ENCODE data around the gene RPP25.

Gene RPP25, protein sequence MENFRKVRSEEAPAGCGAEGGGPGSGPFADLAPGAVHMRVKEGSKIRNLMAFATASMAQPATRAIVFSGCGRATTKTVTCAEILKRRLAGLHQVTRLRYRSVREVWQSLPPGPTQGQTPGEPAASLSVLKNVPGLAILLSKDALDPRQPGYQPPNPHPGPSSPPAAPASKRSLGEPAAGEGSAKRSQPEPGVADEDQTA

GRCh38 chr15:74956648-74957475 lies at the start of gene RPP25:
RPP25 (minus strand) TSS chr15:74956772; CDS start chr15:74956583, 189 bp downstream.
- in situ Hi-C loops (cut with MboI; ENCODE audit: low sequenced_read_pairs): no loop called here

DNA sequence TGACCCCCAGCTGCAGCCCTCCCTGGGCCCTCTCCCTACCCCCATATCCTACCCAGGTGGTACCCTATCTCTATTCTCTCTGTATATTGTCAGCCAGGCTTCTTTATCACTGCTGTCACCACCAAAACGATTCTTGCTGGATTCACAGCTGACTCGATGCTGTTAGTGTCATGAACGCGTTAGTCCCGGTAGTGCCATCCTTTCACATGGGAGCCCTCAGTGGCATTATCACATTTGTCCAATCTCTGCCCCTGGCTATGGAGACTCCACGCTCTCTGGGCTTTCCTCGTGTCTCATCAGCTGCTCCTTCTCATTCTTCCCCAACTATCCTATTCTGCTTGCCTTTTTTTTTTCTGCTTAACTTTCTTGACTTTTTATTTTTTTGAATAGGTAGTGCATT lies 45.8 kb upstream of the RPP25 start:
- in situ Hi-C loops (cut with MboI; ENCODE audit: low sequenced_read_pairs): no loop called here

DNA sequence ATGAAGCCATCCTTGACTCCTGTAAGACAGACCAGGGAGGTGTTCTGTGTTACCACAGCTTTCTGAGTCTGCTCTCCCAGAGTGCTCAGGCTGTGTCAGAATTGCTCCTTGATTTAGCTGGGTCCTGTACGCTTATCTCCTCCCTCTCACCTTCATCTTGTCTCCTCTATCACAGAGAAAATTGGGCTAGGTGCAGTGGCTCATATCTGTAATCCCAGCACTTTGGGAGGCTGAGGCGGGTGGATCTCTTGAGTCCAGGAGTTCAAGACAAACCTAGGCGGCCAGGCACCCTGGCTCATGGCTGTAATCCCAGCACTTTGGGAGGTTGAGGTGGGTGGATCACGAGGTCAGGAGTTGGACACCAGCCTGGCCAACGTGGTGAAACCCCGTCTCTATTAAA lies 44.7 kb upstream of the RPP25 start:
- in situ Hi-C loops (cut with MboI; ENCODE audit: low sequenced_read_pairs): no loop called here

GRCh38 chr15:74997543-74997942 lies 41.0 kb upstream of the RPP25 start:
- in situ Hi-C loops (cut with MboI; ENCODE audit: low sequenced_read_pairs): no loop called here

DNA sequence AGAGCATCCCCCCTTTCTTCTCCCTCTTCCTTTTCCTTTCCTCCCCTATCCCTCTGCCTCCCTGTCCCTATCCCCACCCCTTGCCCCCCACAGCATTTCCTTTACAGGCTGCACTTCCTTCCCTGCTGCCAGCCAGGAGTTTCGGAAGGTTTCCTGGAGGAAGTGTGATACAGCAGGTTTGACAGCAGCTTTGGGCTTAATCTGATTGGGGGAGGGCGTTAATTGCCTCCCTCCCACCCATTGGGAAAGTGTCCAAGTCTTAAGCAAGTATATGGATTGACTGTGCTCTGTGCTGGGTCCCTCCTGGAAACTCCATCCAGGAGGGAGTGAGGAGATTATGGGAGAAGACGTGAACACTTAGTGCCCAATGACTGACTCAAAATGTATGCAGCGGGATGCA lies 40.6 kb upstream of the RPP25 start:
- in situ Hi-C loops (cut with MboI; ENCODE audit: low sequenced_read_pairs): no loop called here

DNA sequence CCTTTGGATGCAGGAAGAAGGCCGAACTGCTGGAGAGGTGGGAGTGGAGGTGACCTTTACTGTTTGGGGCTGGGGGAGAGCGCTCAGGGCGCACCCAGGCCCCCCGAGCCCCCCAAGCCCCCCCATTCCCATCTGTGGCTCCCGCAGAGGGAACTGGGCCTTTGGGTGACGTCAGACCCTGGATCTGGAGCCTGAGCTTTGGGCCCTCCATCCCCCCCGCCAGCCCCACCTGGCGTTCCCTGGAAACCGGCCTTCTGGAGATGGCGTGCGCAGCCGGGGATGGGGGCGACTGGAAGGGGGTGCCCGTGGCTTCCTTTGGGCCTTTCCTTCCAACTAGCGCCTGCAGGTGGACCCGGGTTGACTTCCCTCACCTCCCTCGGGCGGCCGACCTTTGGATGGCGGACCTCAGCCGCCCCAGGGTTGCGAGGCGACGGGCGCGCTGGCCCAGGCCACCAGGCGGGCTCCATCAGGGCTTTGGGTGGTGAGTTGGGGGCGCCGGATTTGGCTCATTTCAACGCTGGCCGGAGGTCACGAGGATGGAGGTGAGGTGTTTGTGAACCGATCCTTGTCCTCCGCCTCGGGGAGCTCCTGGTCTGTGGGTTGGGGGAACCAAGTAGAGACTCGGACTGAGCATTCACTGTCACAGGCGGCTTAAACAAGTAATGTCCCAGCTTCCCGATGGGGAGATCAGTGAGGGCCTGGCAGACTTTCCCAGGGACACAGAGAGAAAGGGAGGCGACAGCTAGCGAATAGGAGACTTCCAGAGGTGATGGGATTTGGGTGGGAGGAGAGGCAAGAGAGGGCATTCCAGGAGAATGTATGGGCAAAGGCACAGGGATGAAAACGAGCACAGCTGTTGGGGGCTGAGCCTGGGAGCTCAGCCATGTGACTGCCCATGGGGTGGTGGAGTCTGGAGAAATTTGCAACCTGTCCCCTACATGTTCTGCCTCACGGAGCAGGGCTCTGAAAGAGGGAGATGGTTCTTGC lies 39.5 kb upstream of the RPP25 start:
- in situ Hi-C loops (cut with MboI; ENCODE audit: low sequenced_read_pairs): no loop called here

GRCh38 chr15:74995182-74995778 lies 38.7 kb upstream of the RPP25 start, which contains the start of gene SCAMP5:
SCAMP5 (plus strand) TSS chr15:74995563; CDS start chr15:75011840, 16,277 bp downstream.
- in situ Hi-C loops (cut with MboI; ENCODE audit: low sequenced_read_pairs): no loop called here

DNA sequence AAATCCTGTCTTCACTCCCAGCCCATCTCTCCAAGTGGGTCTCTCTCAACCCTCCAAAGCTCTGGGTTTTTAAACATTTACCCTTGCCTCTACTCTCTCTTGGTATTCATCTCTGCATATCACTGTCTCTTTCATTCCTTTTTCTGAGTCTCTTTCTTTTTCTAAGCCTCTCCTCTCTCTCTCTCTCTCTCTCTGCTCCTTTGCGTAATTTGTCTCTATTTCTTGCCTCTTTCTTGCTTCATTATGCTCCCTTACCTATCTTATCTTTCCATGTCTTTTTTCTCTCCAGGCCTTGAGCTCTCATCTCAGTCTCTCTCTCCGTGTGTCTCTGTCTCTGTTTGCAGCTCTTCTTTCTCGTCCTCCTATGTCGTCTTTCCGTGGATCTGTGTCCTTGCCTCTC lies 38.1 kb upstream of the RPP25 start:
- in situ Hi-C loops (cut with MboI; ENCODE audit: low sequenced_read_pairs): no loop called here

- in situ Hi-C loops (cut with MboI; ENCODE audit: low sequenced_read_pairs): no loop called here
Measured at GRCh38 chr15:74994236-74994635, 37.7 kb upstream of the RPP25 start.

DNA sequence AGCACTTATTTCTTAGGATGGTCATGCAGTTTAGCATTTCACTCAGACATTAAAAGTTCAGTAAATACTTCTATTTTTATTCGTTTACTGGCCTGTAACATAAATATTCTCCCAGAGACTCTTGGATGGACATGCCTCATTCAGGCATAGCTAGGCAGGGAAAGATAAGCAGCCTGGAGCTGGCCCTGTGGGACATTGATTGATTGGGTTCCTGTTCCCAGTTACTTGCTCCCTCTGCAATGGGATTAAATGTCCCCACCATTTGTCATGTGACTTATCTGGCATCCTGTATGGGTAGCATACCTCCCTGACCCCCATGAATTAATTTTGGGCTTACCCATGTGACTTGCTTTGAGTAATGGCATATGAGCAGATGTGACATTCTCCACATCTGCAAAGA lies 36.0 kb upstream of the RPP25 start:
- in situ Hi-C loops (cut with MboI; ENCODE audit: low sequenced_read_pairs): no loop called here

DNA sequence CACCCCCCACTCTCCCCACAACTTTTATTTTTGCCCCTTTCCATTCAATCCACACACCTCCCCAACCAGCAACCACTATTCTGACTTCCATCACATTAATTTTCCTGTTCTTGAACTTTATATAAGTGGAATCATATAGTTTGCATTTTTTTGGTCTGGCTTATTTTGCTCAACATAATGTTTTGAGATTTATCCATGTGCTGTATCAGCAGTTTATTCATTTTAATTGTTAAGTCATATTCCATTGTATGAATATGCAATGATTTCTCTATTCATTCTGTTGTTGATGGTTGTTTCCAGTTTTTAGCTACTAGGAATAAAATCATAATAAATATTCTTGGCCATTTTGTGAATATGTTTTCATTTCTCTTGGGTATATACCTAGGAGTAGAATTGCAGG lies 33.0 kb upstream of the RPP25 start:
- in situ Hi-C loops (cut with MboI; ENCODE audit: low sequenced_read_pairs): no loop called here

DNA sequence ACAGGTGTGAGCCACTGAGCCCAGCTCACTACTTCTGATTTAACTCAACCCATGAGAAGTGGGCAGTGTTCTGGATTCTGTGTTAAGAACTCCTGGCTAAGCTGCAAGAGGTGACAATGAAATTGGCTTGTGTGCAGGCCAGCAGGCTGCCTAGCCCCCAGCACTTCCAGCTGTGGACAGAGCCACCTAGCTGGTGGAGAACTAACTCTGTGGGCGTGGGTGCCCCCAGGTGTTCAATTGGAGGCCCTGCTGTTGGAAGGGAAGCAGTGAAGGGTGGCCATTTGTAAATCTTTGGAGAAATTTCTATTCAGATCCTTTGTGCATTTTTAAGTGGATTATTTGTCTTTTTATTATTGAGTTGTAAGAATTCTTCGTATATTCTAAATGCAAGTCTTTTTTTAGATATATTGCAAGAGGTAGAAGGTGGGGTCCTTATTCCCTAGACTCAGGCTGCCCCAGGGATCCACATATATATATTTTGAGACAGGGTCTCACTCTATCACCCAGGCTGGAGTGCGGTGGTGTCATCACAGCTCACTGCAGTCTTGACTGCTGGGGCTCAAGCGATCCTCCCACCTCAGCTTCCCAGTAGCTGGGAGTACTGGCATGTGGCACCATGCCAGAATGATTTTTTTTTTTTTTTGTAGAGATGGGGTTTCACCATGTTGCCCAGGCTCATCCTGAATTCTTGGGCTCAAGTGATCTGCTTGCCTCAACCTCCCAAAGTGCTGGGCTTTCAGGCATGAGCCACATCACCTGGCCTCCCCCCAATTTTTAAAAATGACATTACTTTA lies 31.6 kb upstream of the RPP25 start:
- in situ Hi-C loops (cut with MboI; ENCODE audit: low sequenced_read_pairs): no loop called here

- in situ Hi-C loops (cut with MboI; ENCODE audit: low sequenced_read_pairs): no loop called here
Measured at GRCh38 chr15:74983725-74984231, 27.2 kb upstream of the RPP25 start.

- in situ Hi-C loops (cut with MboI; ENCODE audit: low sequenced_read_pairs): no loop called here
Measured at GRCh38 chr15:74982183-74982582, 25.6 kb upstream of the RPP25 start.

DNA sequence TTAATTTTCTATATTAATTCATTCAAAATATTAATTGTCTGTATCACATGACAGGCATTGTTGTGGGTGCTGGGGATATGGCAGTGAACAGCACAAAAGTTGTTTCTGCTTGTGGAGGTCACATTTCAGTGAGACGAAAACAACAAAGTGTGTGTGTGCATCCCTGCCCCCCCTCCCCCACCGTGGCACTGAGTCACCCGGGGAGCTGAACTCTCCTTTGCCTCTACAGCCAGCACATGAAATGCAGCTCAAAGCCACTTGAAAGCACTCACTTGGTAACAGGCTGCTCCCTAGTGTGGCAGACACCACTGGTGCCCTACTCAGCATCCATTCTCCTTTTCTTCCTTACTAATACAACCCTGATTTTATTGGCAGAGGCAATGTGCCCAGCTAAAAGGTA lies 21.9 kb upstream of the RPP25 start:
- in situ Hi-C loops (cut with MboI; ENCODE audit: low sequenced_read_pairs): no loop called here

GRCh38 chr15:74978077-74978476 lies 21.5 kb upstream of the RPP25 start:
- in situ Hi-C loops (cut with MboI; ENCODE audit: low sequenced_read_pairs): no loop called here

DNA sequence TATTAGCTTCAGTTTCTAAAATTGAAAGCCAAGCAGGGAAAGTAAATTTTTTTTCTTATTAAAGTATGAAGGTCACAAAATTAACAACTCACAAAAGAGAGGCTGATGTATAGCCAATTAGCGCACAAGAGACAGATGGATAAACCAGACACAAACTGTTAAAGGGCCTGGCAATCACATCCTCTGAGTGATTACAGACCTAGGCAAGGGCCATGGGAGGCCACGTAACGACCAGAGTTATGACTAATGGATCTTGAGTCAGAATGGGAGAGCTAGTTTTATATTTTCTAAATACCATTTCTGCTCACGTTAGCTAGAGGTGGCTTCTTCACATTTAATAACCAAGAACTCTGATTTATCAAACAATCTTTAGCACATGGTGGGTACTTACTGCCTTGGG lies 21.0 kb upstream of the RPP25 start:
- in situ Hi-C loops (cut with MboI; ENCODE audit: low sequenced_read_pairs): no loop called here

DNA sequence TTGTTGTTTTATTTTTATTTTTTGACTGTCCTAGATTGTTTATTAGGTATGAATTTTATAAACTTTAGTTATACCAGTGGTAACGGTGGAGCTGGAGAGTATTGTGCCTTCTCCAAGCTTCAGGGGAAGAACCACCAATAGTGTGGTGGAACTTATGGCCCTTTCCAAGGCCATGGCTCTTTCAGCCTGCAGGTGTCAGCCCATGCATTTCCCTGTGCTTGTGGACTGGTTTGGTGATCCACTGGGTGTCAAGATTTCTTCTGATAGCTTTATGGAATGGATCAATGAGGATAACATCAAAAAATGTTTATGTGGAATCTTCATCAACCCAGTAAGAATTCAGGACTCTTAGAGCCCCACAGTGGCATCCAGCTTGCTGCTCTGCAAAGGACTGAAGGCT lies 19.6 kb upstream of the RPP25 start:
- in situ Hi-C loops (cut with MboI; ENCODE audit: low sequenced_read_pairs): no loop called here

- in situ Hi-C loops (cut with MboI; ENCODE audit: low sequenced_read_pairs): no loop called here
Measured at GRCh38 chr15:74967670-74968069, 11.1 kb upstream of the RPP25 start.

- in situ Hi-C loops (cut with MboI; ENCODE audit: low sequenced_read_pairs): no loop called here
Measured at GRCh38 chr15:74964794-74965193, 8.2 kb upstream of the RPP25 start.
